Psoas muscle (tissue), 8 donors: ENCODE data around the gene KLF16. TPM values are rescaled to one million over a fixed set of nuclear protein-coding genes. Genes with fewer than 3 reads are reported as not detected.

Source experiments
- ATAC-seq, 4 donors: fragments of 200-7000 bp; cut with Tn5 transposase; one replicate each; pipeline ENCODE4 v1.9.1; 2020; ENCODE audit warnings: moderate library complexity in 3 of 4, mild to moderate bottlenecking in 2 of 4
- DNase-seq, 2 donors: peaks; one replicate each; pipeline ENCODE4 v3.0.0-alpha.2; 2020
- H3K27ac ChIP-seq: fragments of 200-600 bp; one replicate; pipeline ENCODE4 v1.8.0; 2022
- H3K27me3 ChIP-seq, 3 donors: fragments of 200-600 bp in 1 of 3; one replicate each; pipeline versions ENCODE4 v1.6.1 to v1.8.0; 2013 to 2022; ENCODE audit warnings: low read length in 2 of 3, mild to moderate bottlenecking in 2 of 3, moderate library complexity in 1 of 3; ENCODE audit not compliant: insufficient read depth in 3 of 3
- H3K36me3 ChIP-seq, 2 donors: fragments of 200-600 bp in 1 of 2; one replicate each; pipeline versions ENCODE4 v1.6.1 to v1.8.0; 2013 to 2022; ENCODE audit warnings: low read depth in 1 of 2, mild to moderate bottlenecking in 1 of 2, moderate library complexity in 1 of 2; ENCODE audit not compliant: insufficient read depth in 1 of 2
- H3K4me1 ChIP-seq: fragments of 200-600 bp; one replicate; pipeline ENCODE4 v1.8.0; 2022
- H3K4me3 ChIP-seq: fragments of 200-600 bp; one replicate; pipeline ENCODE4 v1.8.0; 2022; ENCODE audit warnings: mild to moderate bottlenecking
- H3K9me3 ChIP-seq: fragments of 200-600 bp; one replicate; pipeline ENCODE4 v1.8.0; 2022
- WGBS, 3 donors: extraction: QIAGEN DNeasy Blood & Tissue Kit; methylation state at CpG; one replicate each; pipeline versions ENCODE4 v1.1.6 to v1.1.7; 2013; 5-methylcytosine and 5-hydroxymethylcytosine counted together
- intact Hi-C, 2 donors: fragments of 100-400 bp; cut with DNase I; formaldehyde crosslinking; loops; one replicate each; pipeline versions ENCODE4 v1.11.0 to v1.14.2; 2022
- polyA plus RNA-seq, 3 donors: library from polyadenylated mRNA; stranded (reverse); fragments of 200-250 nt; gene quantifications; one replicate each; pipeline ENCODE4 v1.2.3, GENCODE V29; 2013
- total RNA-seq, 4 donors: library from RNA; stranded (reverse); fragmentation: NEBNext Ultra II Directional in 2 of 4; extraction: Animal tissue kit (Norgen Biotek cat#: 25700) in 2 of 4; gene quantifications; one replicate each; pipeline versions ENCODE4 v1.2.1 to v1.2.4, GENCODE V29; 2021 to 2023
- TF ChIP-seq, protein P1 (sequence below): fragments of 200-600 bp; IDR thresholded peaks from one replicate; pipeline ENCODE4 v1.8.0; 2022; ENCODE audit warnings: antibody characterized with exemption
- donor health status: healthy with polysubstance abuse.
- donor health status: DM: no; HTN: no; CAD: no; lungs with moderate emphysema.
- donor health status: Bipolar disorder and iron deficiency.
- donor health status: healthy.
- donor health status: DM: yes; HTN: yes; CAD: no.
- donor health status: DM: no; HTN: no; CAD: no.
- donor health status: DM: no; HTN: no; CAD: no.
- donor health status: DM: yes; HTN: yes; CAD: no.

Gene KLF16
- total and polyA plus RNA-seq, 7 donors, result 2.2 to 13.0 (median 3.3) TPM

DNA sequence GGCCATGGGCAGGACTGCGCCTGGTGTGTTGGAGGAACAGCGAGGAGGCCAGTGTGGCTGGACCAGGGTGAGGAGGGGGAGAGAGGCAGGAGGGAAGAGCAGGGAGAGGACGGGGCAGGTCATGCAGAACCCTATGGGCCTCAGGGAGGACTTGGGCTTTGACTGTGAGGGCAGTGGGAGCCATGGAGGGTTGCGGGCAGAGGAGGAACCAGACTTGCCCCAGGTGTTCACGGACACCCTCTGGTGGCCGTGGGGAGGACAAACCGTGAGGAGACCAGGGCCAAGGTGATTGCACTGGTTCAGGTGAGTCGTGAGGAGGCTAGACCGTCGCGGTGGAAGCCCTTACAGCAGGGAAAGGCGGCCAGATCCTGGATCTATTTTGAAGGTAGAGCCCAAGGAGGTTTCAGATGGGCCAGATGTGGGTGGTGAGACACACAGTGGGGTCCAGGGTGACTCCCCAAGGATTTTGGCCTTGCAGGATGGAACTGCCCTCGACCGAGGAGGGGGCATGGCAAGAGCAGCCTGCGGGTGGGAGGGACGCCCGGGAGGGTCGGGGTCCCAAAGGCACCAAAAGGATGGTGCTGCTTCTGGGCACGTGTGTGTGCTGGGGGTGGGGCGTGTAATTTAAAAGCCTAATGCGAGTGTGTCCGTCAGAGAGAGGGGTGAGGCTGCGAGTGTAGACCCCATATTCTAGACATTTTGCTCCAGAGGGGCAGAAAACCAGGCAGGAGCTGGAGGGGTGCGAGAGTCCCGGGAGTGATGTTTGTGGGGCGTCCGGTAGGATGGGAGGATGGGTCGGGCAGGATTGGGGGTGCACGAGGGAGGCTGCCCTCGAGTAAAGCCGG is 12.3 kb downstream of the KLF16 start:
- 57 to 69% (median 62%) methylated on average over 30 to 31 of the region's 31 CpGs for WGBS, 3 donors
- H3K27me3 ChIP-seq, result peaks cover 0 to 16% (median 2%) of the 10 kb centered on the region in 3 donors
- ATAC-seq, result no peak
- peak in 1 of 2 donors; percentile 10 for DNase-seq
- H3K4me1 ChIP-seq, result peaks cover 29% of the 10 kb centered on the region
- no peak overlapping the region for H3K4me3 ChIP-seq
- intact Hi-C loops, result no loop called here
- TF ChIP-seq, protein P1, sequence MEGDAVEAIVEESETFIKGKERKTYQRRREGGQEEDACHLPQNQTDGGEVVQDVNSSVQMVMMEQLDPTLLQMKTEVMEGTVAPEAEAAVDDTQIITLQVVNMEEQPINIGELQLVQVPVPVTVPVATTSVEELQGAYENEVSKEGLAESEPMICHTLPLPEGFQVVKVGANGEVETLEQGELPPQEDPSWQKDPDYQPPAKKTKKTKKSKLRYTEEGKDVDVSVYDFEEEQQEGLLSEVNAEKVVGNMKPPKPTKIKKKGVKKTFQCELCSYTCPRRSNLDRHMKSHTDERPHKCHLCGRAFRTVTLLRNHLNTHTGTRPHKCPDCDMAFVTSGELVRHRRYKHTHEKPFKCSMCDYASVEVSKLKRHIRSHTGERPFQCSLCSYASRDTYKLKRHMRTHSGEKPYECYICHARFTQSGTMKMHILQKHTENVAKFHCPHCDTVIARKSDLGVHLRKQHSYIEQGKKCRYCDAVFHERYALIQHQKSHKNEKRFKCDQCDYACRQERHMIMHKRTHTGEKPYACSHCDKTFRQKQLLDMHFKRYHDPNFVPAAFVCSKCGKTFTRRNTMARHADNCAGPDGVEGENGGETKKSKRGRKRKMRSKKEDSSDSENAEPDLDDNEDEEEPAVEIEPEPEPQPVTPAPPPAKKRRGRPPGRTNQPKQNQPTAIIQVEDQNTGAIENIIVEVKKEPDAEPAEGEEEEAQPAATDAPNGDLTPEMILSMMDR, result no peak
- no peaks in the 10 kb centered on the region for H3K9me3 ChIP-seq
- H3K36me3 ChIP-seq, result no peaks in the 10 kb centered on the region
- H3K27ac ChIP-seq, result no peak overlapping the region

DNA sequence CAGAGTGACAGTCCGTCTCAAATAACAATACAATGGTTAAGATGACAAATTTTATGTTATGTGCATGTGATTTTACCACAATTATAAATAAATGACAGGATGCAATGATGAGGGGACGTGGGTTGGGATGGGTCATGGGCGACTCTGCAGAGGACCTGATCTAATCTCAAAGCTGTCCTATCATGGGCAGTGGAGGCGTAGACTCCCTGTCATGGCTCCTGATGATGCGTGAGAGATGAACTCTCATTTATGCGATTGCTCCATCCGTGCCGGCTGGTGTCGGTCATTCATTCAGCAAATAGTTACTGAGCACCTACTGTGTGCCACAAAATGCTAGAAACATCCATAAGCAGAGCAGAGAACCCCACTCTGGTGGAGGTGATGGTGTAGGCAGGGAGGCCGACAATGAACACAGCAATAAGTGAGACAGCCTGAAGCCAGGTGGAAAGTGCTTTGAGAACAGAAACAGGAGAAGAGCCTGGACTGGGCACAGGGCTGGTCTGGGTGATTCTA is 13.4 kb downstream of the KLF16 start:
- no peaks in the 10 kb centered on the region for H3K36me3 ChIP-seq
- peaks cover 29% of the 10 kb centered on the region for H3K4me1 ChIP-seq
- DNase-seq, result no peak
- intact Hi-C loops, result no loop called here
- TF ChIP-seq, protein P1, result no peak
- 83 to 96% (median 87%) methylated on average over 10 of the region's 10 CpGs for WGBS, 3 donors
- H3K27me3 ChIP-seq, result peaks cover 0 to 16% (median 2%) of the 10 kb centered on the region in 3 donors
- H3K4me3 ChIP-seq, result no peak overlapping the region
- H3K9me3 ChIP-seq, result no peaks in the 10 kb centered on the region
- no peak overlapping the region for H3K27ac ChIP-seq
- no peak for ATAC-seq

GRCh38 chr19:1849132-1849474 is 14.3 kb downstream of the KLF16 start:
- ATAC-seq, result no peak
- WGBS, 3 donors, result 68 to 73% (median 73%) methylated on average over 5 of the region's 5 CpGs
- Histone ChIP-seq H3K4me3 (no peak overlapping the region), H3K27me3 (peaks cover 0 to 16% (median 2%) of the 10 kb centered on the region in 3 donors), H3K9me3 (no peaks in the 10 kb centered on the region), H3K27ac (no peak overlapping the region), H3K36me3 (no peaks in the 10 kb centered on the region), H3K4me1 (peaks cover 36% of the 10 kb centered on the region)
- intact Hi-C loops, result no loop called here
- TF ChIP-seq, protein P1, result no peak
- no peak for DNase-seq

DNA sequence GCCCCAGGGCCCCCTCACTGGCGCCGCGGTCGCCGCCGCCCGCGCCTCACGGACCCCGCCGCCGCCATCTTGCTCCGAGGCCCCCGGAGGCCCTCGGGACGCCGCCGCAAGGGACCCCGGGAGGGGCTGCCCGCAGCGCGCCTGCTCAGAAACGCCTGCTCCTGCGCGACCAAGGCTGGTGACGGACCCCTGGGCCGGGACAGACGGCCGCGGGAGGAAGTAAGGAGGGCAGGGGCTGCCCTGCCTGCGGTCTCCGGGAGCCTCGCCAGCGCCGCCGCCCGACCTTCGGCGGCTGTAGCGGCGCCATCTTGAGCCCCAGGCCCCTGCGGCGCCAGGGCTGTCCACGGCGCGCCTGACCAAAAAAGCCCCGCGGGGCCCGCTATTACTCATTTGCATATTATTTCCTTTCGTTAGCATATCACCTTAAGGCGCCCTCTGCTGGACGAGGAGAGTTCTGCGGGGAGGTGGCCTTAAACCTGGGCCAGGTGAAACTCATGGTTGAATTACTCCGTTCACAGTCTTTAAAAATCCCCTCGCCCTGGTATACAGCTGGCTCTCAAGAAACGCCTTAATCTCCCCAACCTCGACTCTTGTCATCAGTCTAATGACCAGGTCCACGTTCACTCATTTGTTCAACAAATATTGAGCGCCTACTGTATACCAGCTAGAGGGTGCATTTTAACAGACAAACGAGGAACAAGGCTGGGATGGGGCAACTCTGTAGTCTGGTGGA is 14.8 kb downstream of the KLF16 start, which contains the start of gene REXO1:
Gene REXO1, minus strand, starts transcription at position 85 of the 733 bp plus-strand sequence. CDS start 125 bp downstream, outside the sequence.
- ATAC-seq (peak; percentile 90 to 94 (median 92)), DNase-seq (peak; percentile 96 to 97)
- peak within 1 kb of the TSS; percentile 88 for H3K4me3 ChIP-seq
- H3K9me3 ChIP-seq, result no peaks in the 10 kb centered on the region
- TF ChIP-seq, protein P1, result peak; percentile 90
- 2 to 3% (median 2%) methylated on average over 45 to 60 of the region's 60 CpGs for WGBS, 3 donors
- intact Hi-C loops, result no loop called here
- H3K36me3 ChIP-seq, result no peaks in the 10 kb centered on the region
- peaks cover 0 to 16% (median 2%) of the 10 kb centered on the region in 3 donors for H3K27me3 ChIP-seq
- H3K4me1 ChIP-seq, result peaks cover 41% of the 10 kb centered on the region
- H3K27ac ChIP-seq, result peak within 1 kb of the TSS; percentile 99
